HepG2 (cell line): ENCODE results near the gene TEX28.
"Not testable (repeated sequence)": the region's sequence is repeated elsewhere in the genome, so short reads cannot be mapped to it uniquely, and the experiment has no call there.

Source experiments
- DPF2 ChIP-seq: sonication (generic); formaldehyde crosslinking; IDR thresholded peaks from 2 replicates; pipeline ENCODE4 v1.4.0; 2020; ENCODE audit warnings: mild to moderate bottlenecking, low read depth, missing genetic modification reagents, borderline replicate concordance
- KDM1A ChIP-seq: IDR thresholded peaks from 2 replicates; pipeline ENCODE4 v1.6.1; 2016; ENCODE audit warnings: missing compliant biosample characterization
- MEIS2 ChIP-seq: sonication (generic); formaldehyde crosslinking; IDR thresholded peaks from 2 replicates; pipeline ENCODE4 v1.9.0; 2021; ENCODE audit warnings: mild to moderate bottlenecking, missing genetic modification reagents
- MTA1 ChIP-seq: sonication (generic); formaldehyde crosslinking; IDR thresholded peaks from 2 replicates; pipeline ENCODE4 v1.4.0; 2020; ENCODE audit warnings: missing genetic modification reagents, mild to moderate bottlenecking, borderline replicate concordance
- NR2F6 ChIP-seq, 2 experiments: IDR thresholded peaks; 2 replicates each; pipeline ENCODE4 v1.6.1; 2016; ENCODE audit warnings: antibody characterized with exemption in 1 of 2, mild to moderate bottlenecking in 1 of 2
- RAD21 ChIP-seq: fragments of 450-650 bp; formaldehyde crosslinking; IDR thresholded peaks from 2 replicates; pipeline ENCODE4 v1.5.0; 2020; ENCODE audit warnings: mild to moderate bottlenecking
- TAF1 ChIP-seq: sonication (generic); formaldehyde crosslinking; IDR thresholded peaks from 2 replicates; pipeline ENCODE4 v1.4.0; 2020; ENCODE audit warnings: missing genetic modification reagents
- TERF1 ChIP-seq: sonication (generic); formaldehyde crosslinking; IDR thresholded peaks from 2 replicates; pipeline ENCODE4 v1.8.0; 2022; ENCODE audit warnings: mild to moderate bottlenecking, missing genetic modification reagents, moderate library complexity
- YY1 ChIP-seq: IDR thresholded peaks from 2 replicates; pipeline ENCODE4 v1.6.1; 2011; ENCODE audit warnings: low read length, low read depth, moderate library complexity, mild to moderate bottlenecking; ENCODE audit not compliant: insufficient read depth, insufficient replicate concordance
- ZNF180 ChIP-seq: sonication (generic); formaldehyde crosslinking; IDR thresholded peaks from 2 replicates; pipeline ENCODE4 v1.4.0; 2020; ENCODE audit warnings: low read depth, missing genetic modification reagents, borderline replicate concordance
- ZNF225 ChIP-seq: sonication (generic); formaldehyde crosslinking; IDR thresholded peaks from 2 replicates; pipeline ENCODE4 v1.4.0; 2020; ENCODE audit warnings: mild to moderate bottlenecking, missing genetic modification reagents
- ZNF577 ChIP-seq: sonication (generic); formaldehyde crosslinking; IDR thresholded peaks from 2 replicates; pipeline ENCODE4 v1.4.0; 2020; ENCODE audit warnings: mild to moderate bottlenecking, low read depth, missing genetic modification reagents, borderline replicate concordance

DNA sequence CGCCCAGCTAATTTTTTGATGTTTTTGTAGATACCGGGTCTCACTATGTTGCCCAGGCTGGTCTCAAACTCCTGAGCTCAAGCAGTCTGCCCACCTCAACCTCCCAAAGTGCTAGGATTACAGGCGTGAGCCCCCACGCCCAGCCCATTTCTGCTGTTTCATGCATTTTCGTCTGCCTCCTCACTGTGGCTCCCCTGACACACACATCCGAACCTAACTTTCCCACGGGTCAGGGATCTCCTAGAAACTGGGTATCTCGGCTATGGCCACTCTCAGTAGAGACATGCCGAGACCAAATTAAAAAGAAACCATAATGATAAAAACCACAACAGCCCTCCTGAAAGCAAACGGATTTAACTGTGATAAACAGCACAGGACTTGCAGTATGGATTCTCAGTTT lies 46.8 kb downstream of the TEX28 start:
- not testable (repeated sequence) for TF ChIP-seq TAF1 (CRISPR knock-in tag); RAD21 (CRISPR knock-in tag); MEIS2 (CRISPR knock-in tag); MTA1 (CRISPR knock-in tag); ZNF577; DPF2; NR2F6 (IDR thresholded peaks at IDR 0.05); NR2F6 (CRISPR knock-in tag; IDR thresholded peaks at IDR 0.05); ZNF225 (CRISPR knock-in tag); KDM1A (CRISPR knock-in tag); ZNF180 (CRISPR knock-in tag); TERF1 (CRISPR knock-in tag); YY1
